Fibroblast of lung (primary cell): Measurements from ENCODE around the gene DOCK3.

Source experiments
- CTCF ChIP-seq, 2 donors: IDR thresholded peaks in 1 of 2; conservative IDR thresholded peaks in 1 of 2; 1 replicate in 1 of 2; 2 replicates in 1 of 2; pipeline ENCODE4 v1.5.1; 2011 to 2012; ENCODE audit warnings: low read length in 2 of 2, control low read depth in 1 of 2, inconsistent platforms in 1 of 2, low read depth in 1 of 2, mild to moderate bottlenecking in 1 of 2
- EZH2 ChIP-seq: IDR thresholded peaks from 2 replicates; pipeline ENCODE4 v1.5.1; 2012; ENCODE audit warnings: low read length, control low read depth, mild to moderate bottlenecking; ENCODE audit errors: missing control alignments

- TF ChIP-seq CTCF (conservative IDR thresholded peaks at IDR 0.05 in 1 of 2, IDR thresholded peaks at IDR 0.05 in 1 of 2; ENCODE audit: low read depth in 1 of 2, low read length in 2 of 2) (no peak), EZH2 (no peak)
Measured at GRCh38 chr3:50961386-50961785, 286.7 kb downstream of the DOCK3 start.
